SK-N-SH treated with all-trans-retinoic acid at 6 μM for 48 hours (cell line): ENCODE data around the gene PLD1.

Experiments
- PATZ1 ChIP-seq: fragments of 250-450 bp; sonication (Bioruptor Pico); IDR thresholded peaks from 2 replicates; pipeline ENCODE4 v1.8.0; 2020; ENCODE audit warnings: mild to moderate bottlenecking, moderate library complexity, borderline replicate concordance
- ZFP30 ChIP-seq: fragments of 450-650 bp; formaldehyde crosslinking; IDR thresholded peaks from 2 replicates; pipeline ENCODE4 v1.5.0; 2022; ENCODE audit warnings: mild to moderate bottlenecking, moderate library complexity

GRCh38 chr3:171556148-171556547 is 254.1 kb downstream of the PLD1 start:
- TF ChIP-seq PATZ1 (CRISPR knock-in tag) (no peak), ZFP30 (no peak)
